Measurements from ENCODE around the gene SDHA. TPM values are rescaled to one million over a fixed set of nuclear protein-coding genes. Genes with fewer than 3 reads are reported as not detected.

Gene SDHA
- total and polyA plus RNA-seq, 9 of the 15 experiments (the other 6 are each of a cell fraction or from before 2014, with no cell fraction given) = 82.9 to 191 (median 130) TPM

DNA sequence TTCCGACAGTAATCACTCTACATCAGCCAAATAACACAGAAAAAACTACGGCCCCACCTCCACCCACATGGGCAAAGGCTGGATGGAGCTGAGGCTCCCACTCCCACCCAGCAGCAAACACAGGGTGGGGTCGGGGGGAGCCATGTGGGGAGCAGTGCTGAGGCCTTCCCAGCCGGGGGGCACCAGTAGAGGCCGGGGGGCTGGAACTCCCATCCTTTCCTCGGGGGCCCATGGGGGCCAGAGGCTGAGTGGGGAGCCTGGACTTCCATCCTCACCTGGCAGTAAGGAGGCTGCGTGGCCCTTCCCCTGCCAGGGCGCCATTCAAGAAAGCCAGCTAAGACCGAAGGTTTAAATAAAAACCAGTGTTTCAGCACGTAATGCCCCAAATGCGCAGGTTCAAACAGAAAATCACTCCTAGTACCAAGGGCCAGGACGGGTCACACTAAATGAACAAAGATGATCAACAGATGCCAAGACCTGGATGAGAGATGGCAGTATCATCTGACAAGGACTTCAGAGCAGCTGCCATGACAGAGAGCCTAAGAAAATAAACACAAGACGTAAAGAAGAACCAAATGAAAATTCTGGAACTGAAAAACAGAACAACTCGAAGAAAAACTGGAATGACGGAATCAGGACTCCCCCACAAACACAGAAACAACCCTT, 9.5 kb upstream of the SDHA start:
- POLR2A ChIA-PET = interaction anchor here (0.8 kb wide), 2 partner anchors 14 to 20 kb away, joined by 3 read pairs; no protein-coding TSS in a partner anchor
- Histone ChIP-seq H4K20me1 (replicated peaks; ENCODE audit: control insufficient read depth, insufficient read depth, low read length) (peaks cover 31% of the 10 kb centered on the region), H3K9me1 (ENCODE audit: control insufficient read depth, insufficient read depth, low read length) (no peaks in the 10 kb centered on the region), H3K4me2 (ENCODE audit: insufficient read depth, low read length) (no peak overlapping the region), H3K27me3 (ENCODE audit: control insufficient read depth in 2 of 2, insufficient read depth in 2 of 2, low read length in 2 of 2) (no peaks in the 10 kb centered on the region), H3K4me3 (no peak overlapping the region), H3K9ac (ENCODE audit: insufficient read depth in 1 of 2, low read depth in 2 of 2, low read length in 2 of 2) (peak overlapping the region in 1 of 2 experiments; percentile 29; a peak in 1 of 4 replicates), H3K79me2 (ENCODE audit: control insufficient read depth, insufficient read depth, low read length) (peaks cover 38% of the 10 kb centered on the region), H3K36me3 (ENCODE audit: control insufficient read depth, insufficient read depth, low read length) (peaks cover 26% of the 10 kb centered on the region), H3K9me3 (replicated peaks; ENCODE audit: control insufficient read depth, insufficient read depth, low read depth, low read length) (no peaks in the 10 kb centered on the region), H3K4me1 (replicated peaks in 1 of 2; ENCODE audit: control insufficient read depth in 2 of 2, insufficient read depth in 2 of 2, low read length in 2 of 2) (peaks cover 24% of the 10 kb centered on the region in 2 experiments), H2AFZ (ENCODE audit: low read depth, low read length) (no peak overlapping the region), H3K27ac (ENCODE audit: extremely low read depth, low read depth, low read length) (no peak overlapping the region)
- no peak for FAIRE-seq
- DNase-seq (ENCODE audit: extremely low read depth in 1 of 4, low spot score in 3 of 4) = no peak
- intact Hi-C loops (cut with micrococcal nuclease) (no loop called here), in situ Hi-C loops (cut with MboI) (no loop called here)
- no peak for ATAC-seq
- no TSS peak for BruUV-seq (replicated peaks)
- 86% methylated on average over 13 of the region's 15 CpGs for WGBS (ENCODE audit: insufficient coverage, low coverage, missing lambda C conversion rate)
- CTCF ChIA-PET (ENCODE audit: low intra/inter-chr PET ratio) = no interaction called here
- no peak for TF ChIP-seq ZNF778 (CRISPR knock-in tag; IDR thresholded peaks at IDR 0.05)
- no peak for TF ChIP-seq ATF7 (IDR thresholded peaks at IDR 0.05)
- TF ChIP-seq SIX5 (IDR thresholded peaks at IDR 0.05; ENCODE audit: borderline replicate concordance in 1 of 2, insufficient read depth in 1 of 2, low read depth in 1 of 2, low read length in 2 of 2) = no peak
- TF ChIP-seq TRIM28 (IDR thresholded peaks at IDR 0.05) = no peak
- TF ChIP-seq EHMT2 (IDR thresholded peaks at IDR 0.05) = no peak
- TF ChIP-seq ARID2 (IDR thresholded peaks at IDR 0.05) = no peak
- no peak for TF ChIP-seq ZNF586 (CRISPR knock-in tag; conservative IDR thresholded peaks at IDR 0.05)
- no peak for TF ChIP-seq CHD4 (IDR thresholded peaks at IDR 0.05; ENCODE audit: insufficient read depth, insufficient replicate concordance, low read depth, low read length, poor library complexity, severe bottlenecking)
- TF ChIP-seq RHOXF2B (CRISPR knock-in tag; conservative IDR thresholded peaks at IDR 0.05) = no peak
- TF ChIP-seq CAMTA2 (CRISPR knock-in tag; conservative IDR thresholded peaks at IDR 0.05) = no peak
- TF ChIP-seq DACH1 (IDR thresholded peaks at IDR 0.05; ENCODE audit: partially characterized antibody) = no peak
- no peak for TF ChIP-seq RBFOX2 (IDR thresholded peaks at IDR 0.05; ENCODE audit: low read depth, low read length)

Measured in K562 (cell line).